Measurements from ENCODE around the gene SUCO. TPM values are rescaled to one million over a fixed set of nuclear protein-coding genes. Genes with fewer than 3 reads are reported as not detected.

SUCO gene
- total RNA-seq, 1 donor from 2014 or later, result 35.2 TPM

DNA sequence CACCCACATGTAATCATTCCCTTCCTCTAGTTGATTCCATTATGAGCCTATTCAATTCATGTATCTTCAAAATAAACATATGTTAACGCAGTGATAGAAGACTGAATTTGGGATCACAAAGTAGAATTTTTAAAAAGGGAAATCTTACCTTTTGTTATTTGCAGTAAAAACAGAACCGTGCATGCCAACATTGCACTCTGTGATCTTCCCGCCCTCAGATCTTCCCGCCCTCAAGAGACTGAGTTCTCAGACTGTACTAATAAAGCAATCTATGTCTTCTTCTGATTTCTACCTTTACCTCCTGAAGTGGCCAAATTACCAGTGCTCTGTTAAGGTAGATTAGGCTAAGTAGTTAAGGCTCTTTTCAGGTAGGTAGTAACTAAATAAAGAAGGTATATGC lies 3.6 kb upstream of the SUCO start:
- no peak overlapping the region for H3K27ac Mint-ChIP-seq (ENCODE audit: unreplicated experiment)
- H3K4me1 Mint-ChIP-seq (ENCODE audit: low read depth), result peaks cover 11% of the 10 kb centered on the region
- TF ChIP-seq, protein P1, sequence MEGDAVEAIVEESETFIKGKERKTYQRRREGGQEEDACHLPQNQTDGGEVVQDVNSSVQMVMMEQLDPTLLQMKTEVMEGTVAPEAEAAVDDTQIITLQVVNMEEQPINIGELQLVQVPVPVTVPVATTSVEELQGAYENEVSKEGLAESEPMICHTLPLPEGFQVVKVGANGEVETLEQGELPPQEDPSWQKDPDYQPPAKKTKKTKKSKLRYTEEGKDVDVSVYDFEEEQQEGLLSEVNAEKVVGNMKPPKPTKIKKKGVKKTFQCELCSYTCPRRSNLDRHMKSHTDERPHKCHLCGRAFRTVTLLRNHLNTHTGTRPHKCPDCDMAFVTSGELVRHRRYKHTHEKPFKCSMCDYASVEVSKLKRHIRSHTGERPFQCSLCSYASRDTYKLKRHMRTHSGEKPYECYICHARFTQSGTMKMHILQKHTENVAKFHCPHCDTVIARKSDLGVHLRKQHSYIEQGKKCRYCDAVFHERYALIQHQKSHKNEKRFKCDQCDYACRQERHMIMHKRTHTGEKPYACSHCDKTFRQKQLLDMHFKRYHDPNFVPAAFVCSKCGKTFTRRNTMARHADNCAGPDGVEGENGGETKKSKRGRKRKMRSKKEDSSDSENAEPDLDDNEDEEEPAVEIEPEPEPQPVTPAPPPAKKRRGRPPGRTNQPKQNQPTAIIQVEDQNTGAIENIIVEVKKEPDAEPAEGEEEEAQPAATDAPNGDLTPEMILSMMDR (IDR thresholded peaks at IDR 0.05), result no peak
- H3K9me3 Mint-ChIP-seq (ENCODE audit: low read depth), result no peaks in the 10 kb centered on the region
- H3K27me3 Mint-ChIP-seq (ENCODE audit: low read depth), result peaks cover 14% of the 10 kb centered on the region
- no peak for DNase-seq (ENCODE audit: low spot score)
- H3K36me3 Mint-ChIP-seq (ENCODE audit: low read depth), result no peaks in the 10 kb centered on the region
- H3K4me3 Mint-ChIP-seq (ENCODE audit: unreplicated experiment), result no peak overlapping the region

DNA sequence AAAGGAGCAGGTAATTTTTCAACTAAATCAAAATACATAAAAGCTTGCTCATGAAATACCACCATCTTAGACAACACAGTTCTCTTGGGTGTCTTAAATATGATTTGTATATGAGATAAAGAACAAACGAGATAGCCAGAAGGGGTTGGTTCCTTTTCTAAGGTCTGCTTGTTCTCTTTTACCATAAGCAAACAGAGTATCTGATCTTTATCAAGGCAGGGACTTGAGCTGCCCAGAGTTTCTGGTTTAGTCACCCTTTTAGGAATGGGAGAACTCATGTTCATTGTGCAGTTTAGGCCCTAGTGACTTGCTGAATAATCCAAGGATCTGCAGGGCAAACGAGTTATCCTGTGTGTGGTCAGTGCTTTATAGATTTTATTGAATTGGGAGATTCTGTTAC lies 3.0 kb upstream of the SUCO start:
- H3K27ac Mint-ChIP-seq (ENCODE audit: unreplicated experiment), result no peak overlapping the region
- no peak overlapping the region for H3K4me3 Mint-ChIP-seq (ENCODE audit: unreplicated experiment)

DNA sequence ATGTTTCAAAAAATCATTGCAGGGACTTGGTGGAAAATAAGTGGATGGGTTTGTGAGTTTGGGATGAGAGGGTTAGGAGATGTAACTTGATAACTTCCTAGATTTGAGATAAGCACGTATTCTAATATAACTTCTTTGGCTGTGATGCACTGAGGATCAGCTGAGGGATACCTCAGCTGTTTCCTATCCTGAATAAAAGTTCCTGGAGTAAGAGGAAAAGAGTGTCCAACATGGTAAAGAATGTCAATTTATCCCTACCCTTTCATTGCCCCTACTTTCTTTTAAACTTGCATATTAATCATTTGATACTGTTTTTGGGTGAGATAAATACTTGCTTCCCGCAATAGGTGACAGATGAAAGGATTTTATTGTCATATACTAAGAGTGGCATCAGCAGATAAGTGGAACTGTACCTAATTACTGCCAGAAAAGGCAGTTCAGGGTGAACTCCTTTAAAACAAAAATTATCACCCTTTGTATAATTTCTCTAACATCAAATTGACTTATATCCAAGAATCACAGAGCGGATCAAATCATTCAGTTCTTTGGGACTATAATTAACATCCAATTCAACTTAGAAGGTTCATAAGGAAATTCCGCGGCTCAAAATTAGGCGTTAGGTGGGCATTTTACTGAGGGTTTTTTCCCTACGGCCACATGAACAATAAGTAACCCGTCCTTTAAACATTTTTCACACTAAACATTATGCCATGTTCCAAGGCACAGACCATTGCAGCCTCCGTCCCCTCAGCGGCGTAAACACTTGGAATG lies 1.4 kb upstream of the SUCO start:
- H3K27ac Mint-ChIP-seq (ENCODE audit: unreplicated experiment), result peak overlapping the region; percentile 100
- H3K27me3 Mint-ChIP-seq (ENCODE audit: low read depth), result peaks cover 12% of the 10 kb centered on the region
- TF ChIP-seq, protein P1 (IDR thresholded peaks at IDR 0.05), result no peak
- H3K36me3 Mint-ChIP-seq (ENCODE audit: low read depth), result no peaks in the 10 kb centered on the region
- no peaks in the 10 kb centered on the region for H3K9me3 Mint-ChIP-seq (ENCODE audit: low read depth)
- peak overlapping the region; percentile 87 for H3K4me3 Mint-ChIP-seq (ENCODE audit: unreplicated experiment)
- no peak for DNase-seq (ENCODE audit: low spot score)
- peaks cover 32% of the 10 kb centered on the region for H3K4me1 Mint-ChIP-seq (ENCODE audit: low read depth)

More for the DNA sequence above, 3.0 kb upstream of the SUCO start:
- Mint-ChIP-seq H3K27me3 (ENCODE audit: low read depth) (peaks cover 14% of the 10 kb centered on the region), H3K4me1 (ENCODE audit: low read depth) (peaks cover 18% of the 10 kb centered on the region), H3K9me3 (ENCODE audit: low read depth) (no peaks in the 10 kb centered on the region), H3K36me3 (ENCODE audit: low read depth) (no peaks in the 10 kb centered on the region)
- no peak for DNase-seq (ENCODE audit: low spot score)
- TF ChIP-seq, protein P1 (IDR thresholded peaks at IDR 0.05), result no peak

DNA sequence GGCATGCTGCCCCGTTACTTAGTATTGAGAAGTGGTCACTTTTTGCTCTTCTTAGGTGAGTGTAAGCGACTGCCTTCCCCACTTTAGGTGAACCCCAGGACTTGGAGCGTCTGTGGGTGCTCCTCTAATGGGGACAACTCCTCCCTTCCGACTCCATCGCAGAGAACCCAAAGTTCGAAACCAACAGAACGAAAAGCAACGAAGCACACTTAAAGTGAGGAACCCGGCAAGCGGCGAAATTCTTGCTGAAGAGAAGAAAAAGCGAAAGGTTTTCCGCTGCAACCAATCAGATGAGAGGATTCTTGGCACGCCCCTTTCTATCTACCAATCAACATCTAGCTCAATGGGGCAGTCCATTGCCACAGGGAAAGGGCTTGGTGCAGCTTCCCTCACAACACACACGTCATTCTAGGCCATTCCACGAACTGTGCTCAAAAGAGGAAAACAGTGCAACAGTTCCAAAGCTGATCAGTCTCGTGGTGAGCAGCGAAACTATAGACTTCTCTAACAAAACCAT lies 709 bp upstream of the SUCO start:
- H3K36me3 Mint-ChIP-seq (ENCODE audit: low read depth), result no peaks in the 10 kb centered on the region
- peaks cover 33% of the 10 kb centered on the region for H3K4me1 Mint-ChIP-seq (ENCODE audit: low read depth)
- H3K9me3 Mint-ChIP-seq (ENCODE audit: low read depth), result no peaks in the 10 kb centered on the region
- H3K27me3 Mint-ChIP-seq (ENCODE audit: low read depth), result peaks cover 9% of the 10 kb centered on the region
- TF ChIP-seq, protein P1 (IDR thresholded peaks at IDR 0.05), result no peak
- peak overlapping the region; percentile 87 for H3K4me3 Mint-ChIP-seq (ENCODE audit: unreplicated experiment)
- DNase-seq (ENCODE audit: low spot score), result no peak
- peak overlapping the region; percentile 100 for H3K27ac Mint-ChIP-seq (ENCODE audit: unreplicated experiment)

DNA sequence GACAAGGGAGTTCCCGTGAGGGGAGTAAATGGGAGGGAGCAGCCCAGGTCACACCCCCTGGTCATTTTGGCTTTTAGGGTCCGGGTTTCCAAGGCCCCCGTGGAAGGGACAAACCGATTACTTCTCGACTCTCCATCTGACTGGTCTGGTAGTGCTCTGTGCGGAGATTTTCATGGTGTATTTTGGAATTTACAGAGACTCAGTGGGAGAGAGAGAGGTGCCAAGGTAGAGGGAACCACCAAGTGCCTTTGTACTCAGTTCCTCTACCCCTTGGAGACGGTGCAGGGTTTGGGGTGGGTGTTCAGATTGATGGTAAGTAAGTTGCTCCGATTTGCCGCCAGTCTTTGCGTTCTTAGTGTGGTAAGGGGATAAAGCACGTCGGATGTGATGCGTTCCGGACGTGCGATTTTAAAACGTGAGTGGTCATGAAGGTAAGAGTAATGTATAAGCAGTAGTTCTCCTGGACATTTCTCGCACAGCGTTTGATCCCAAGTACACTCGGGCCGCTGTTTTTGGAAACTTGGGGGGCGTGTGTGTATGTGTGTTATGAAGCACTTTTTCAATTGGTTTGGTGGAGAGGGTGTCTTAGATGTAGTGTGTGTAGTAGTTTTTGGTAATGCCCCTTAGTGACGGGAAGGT lies 682 bp downstream of the SUCO start:
- Mint-ChIP-seq H3K4me1 (ENCODE audit: low read depth) (peaks cover 40% of the 10 kb centered on the region), H3K27me3 (ENCODE audit: low read depth) (peaks cover 7% of the 10 kb centered on the region)

More for the DNA sequence above, 682 bp downstream of the SUCO start:
- TF ChIP-seq, protein P1 (IDR thresholded peaks at IDR 0.05), result peak; percentile 46
- Mint-ChIP-seq H3K9me3 (ENCODE audit: low read depth) (no peaks in the 10 kb centered on the region), H3K4me3 (ENCODE audit: unreplicated experiment) (peak overlapping the region; percentile 87), H3K36me3 (ENCODE audit: low read depth) (no peaks in the 10 kb centered on the region), H3K27ac (ENCODE audit: unreplicated experiment) (peak overlapping the region; percentile 92)
- no peak for DNase-seq (ENCODE audit: low spot score)

Data from chondrocyte (in vitro differentiated cells).